NOMO-1 (cell line): ENCODE results near the gene PACRG.

Experiments
- DNase-seq, 2 experiments: peaks; one replicate each; lab custom pipeline; 2025; ENCODE audit not compliant: unreplicated experiment in 2 of 2; lab: John Stamatoyannopoulos, UW

Gene PACRG

GRCh38 chr6:162921510-162922040 lies 193.8 kb downstream of the PACRG start:
- no peak for DNase-seq

GRCh38 chr6:162922563-162923166 lies 194.9 kb downstream of the PACRG start:
- DNase-seq: no peak

GRCh38 chr6:162934844-162935243 lies 207.1 kb downstream of the PACRG start:
- no peak for DNase-seq

- DNase-seq: no peak
Measured at GRCh38 chr6:162940426-162940825, 212.7 kb downstream of the PACRG start.

- DNase-seq: no peak
Measured at GRCh38 chr6:162941128-162941527, 213.4 kb downstream of the PACRG start.

DNA sequence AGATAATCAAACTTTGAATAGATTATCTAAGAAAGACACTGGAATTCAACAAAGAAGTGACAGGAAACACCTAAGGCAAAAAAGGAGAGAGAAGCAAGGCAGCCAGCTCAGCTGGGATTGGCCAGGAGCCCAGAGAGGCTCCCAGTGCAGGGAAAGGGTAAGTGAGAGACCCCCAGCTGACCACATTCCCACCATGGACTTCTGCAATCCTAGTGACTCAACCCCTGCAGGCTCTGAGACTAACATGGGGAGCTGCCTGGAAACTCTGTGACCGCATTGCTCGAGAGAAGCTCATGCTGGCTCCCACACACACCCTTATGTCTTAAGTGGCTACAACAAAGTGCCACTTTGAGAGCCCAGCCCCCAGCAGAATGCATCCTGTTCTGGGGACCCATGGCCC lies 215.1 kb downstream of the PACRG start:
- no peak for DNase-seq

- DNase-seq: no peak
Measured at GRCh38 chr6:162943369-162943768, 215.6 kb downstream of the PACRG start.

DNA sequence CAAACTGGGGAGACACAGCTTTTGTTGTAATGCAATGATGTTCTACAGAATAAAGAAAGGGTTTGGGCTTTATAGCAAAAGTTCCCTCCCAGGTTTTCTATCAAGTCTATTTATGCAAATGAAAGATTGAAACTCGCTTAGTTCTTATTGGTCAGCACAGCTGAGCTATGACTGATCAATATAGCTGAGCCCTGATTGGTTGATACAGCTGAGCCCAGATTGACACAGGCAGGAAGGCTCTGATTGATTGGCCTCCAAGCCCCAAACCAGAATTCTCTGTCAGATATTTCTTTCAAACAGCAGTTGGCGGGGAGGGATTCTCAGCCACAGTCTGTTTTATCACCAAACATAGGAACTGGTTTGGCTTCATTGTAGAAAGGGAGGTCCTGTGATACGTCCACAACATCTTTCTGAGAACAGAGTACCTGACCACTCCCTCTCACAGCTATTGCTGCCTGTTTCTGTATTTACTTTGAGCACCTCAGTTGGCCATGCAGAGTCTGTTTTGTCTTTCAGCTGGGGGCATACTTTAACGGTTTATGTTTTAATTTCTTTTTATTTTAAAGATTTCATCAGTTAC lies 223.5 kb downstream of the PACRG start:
- DNase-seq: no peak

DNA sequence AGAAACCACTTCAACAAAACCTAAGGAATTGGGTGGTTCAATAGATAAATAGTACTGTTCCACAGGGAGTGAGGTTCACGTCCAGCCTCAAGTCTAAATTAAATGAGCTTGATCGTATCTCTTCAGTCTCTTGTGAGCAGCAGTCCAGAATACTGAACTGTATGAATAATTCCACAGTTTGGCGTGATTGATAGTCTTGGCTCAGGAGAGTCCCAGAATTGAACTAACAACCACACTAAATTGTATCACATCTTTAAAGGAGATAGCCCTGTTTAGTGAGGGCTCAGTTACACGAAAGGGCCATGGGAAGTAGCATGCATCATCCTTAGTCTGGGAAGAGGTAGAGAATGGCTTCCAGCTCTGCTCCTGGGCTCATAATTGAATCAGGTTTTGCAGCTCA lies 224.6 kb downstream of the PACRG start:
- DNase-seq: no peak

GRCh38 chr6:162957062-162957461 lies 229.3 kb downstream of the PACRG start:
- DNase-seq: no peak

DNA sequence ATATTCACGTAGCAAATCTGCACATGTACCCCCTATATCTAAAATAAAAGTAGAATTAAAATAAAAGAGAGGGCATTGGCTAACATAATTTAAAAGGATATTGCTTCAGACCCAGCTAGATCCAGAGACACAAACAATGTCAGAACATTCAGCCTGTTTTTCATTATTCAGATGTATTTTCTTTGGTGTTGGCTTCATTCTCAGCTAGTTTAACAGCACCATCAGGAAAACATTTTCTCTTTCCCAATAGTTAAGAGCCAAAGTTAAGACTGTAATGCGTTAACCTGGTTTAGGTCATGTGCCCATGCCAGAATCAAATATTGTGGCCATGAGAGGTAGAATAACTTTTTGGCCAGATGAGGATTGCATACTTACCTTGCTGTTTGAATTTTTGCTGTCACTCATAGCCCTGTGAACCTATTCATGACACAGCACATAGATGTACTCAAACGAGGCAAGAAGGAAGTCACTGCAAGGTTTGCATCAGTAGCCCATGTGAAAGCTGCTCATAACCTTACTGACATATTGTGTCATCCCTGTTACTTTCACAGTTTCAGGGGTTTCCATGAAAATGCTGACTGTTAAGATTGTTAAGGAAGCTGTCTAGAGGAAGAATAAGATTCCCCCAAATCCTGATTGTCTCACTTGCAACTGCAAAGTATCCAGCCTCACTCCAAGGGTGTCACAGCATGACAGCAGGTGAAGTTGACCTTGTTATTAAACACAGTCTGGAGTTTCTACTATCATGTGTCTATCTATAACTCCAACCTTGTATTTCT lies 233.1 kb downstream of the PACRG start:
- no peak for DNase-seq

GRCh38 chr6:162962093-162962492 lies 234.3 kb downstream of the PACRG start:
- DNase-seq: no peak

GRCh38 chr6:162963861-162964260 lies 236.1 kb downstream of the PACRG start:
- DNase-seq: no peak

DNA sequence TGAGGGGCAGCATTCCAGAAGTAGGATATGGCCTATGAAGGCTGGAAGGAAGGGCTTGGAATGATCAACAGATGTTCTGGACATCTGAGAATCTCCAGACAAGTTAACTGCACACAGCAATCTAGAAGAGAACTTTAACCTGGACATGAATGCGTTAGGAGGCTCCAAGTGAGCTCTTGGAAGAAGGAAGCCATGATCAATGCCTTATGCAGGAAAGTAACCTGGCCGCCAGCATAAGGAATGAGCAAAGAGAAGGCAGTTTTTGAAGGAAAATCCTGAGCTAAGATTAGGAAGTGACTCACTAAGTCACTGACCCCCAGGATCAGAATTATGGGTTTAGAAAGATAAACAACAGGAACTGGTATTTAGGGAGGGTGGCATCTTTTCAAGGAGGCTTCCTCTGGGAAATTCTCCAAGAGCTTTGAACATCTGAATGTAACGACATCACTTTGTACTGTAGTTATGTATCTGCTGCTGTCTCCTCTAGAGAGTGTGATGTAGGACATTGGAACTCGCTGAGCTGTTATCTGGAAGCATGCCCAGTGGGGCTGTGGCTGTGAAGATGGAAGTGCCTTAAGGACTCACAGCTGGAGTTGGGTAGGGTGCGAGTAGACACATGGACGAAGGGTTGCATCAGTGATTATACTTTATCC lies 236.8 kb downstream of the PACRG start:
- DNase-seq: no peak

GRCh38 chr6:162965366-162965765 lies 237.6 kb downstream of the PACRG start:
- no peak for DNase-seq

GRCh38 chr6:162970246-162970645 lies 242.5 kb downstream of the PACRG start:
- no peak for DNase-seq

- DNase-seq: no peak
Measured at GRCh38 chr6:162971356-162971755, 243.6 kb downstream of the PACRG start.

DNA sequence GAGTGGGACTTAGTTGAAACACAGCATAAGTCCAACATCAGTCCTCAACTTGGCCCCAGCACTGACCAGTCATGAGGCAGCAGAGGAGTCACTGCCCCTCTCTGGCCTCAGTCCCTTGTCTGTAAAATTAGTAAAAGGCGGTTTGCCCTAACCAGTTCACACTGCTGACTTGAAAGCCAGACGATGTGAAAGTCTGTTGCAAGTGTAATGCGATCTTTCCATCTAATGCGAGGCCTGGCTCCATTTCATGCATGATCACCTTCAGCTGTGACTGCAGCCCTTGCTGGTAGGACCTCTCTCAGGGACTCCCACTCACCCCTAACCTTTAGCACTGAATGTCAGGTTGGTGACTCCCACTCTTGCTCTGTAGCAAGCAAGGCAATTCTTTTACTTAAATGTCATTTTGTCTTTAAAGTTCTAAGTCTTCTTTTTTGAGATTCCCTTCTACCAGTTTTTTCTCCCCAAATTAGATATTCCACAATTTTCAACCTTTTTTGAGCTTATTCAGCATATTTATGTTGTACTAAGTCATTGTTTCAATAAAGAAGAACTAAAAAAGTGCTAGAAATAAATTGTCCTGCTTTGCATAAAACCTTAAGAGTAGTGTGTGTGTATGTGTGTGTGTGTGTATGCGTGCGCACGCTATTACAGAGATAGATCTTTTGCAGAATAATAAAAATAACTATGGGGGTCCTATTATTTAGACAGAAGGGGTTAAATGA lies 245.5 kb downstream of the PACRG start:
- DNase-seq: no peak

- no peak for DNase-seq
Measured at GRCh38 chr6:162973980-162974379, 246.2 kb downstream of the PACRG start.

GRCh38 chr6:162974685-162975084 lies 246.9 kb downstream of the PACRG start:
- no peak for DNase-seq

DNA sequence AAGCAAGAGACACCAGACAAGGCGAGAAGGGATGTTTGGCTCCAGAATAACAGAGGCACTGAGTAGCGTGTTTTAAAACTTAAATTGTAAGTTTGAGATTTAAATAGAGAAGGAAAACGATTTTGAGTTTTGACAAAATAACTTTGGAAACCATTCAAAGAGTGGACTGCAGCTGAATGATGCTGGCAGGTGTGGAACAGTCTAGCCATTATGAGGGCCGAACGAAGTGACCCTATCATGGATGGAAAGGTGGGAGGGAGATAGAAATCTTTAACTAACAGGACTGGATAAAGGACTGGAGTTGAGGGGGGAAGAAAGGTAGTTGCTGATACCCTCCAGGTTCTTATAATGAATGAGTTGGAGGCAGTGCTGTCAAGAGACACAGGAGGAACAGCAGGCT lies 248.4 kb downstream of the PACRG start:
- DNase-seq: no peak
